Fibroblast of the conjunctiva (primary cell): ENCODE measurements around the gene CST5.
"Not testable (repeated sequence)": the region's sequence is repeated elsewhere in the genome, so short reads cannot be mapped to it uniquely, and the experiment has no call there.

Experiments used
- DNase-seq: peaks from one replicate; pipeline ENCODE4 v3.0.0-alpha.2; 2010; ENCODE audit warnings: low read depth

The CST5 gene

DNA sequence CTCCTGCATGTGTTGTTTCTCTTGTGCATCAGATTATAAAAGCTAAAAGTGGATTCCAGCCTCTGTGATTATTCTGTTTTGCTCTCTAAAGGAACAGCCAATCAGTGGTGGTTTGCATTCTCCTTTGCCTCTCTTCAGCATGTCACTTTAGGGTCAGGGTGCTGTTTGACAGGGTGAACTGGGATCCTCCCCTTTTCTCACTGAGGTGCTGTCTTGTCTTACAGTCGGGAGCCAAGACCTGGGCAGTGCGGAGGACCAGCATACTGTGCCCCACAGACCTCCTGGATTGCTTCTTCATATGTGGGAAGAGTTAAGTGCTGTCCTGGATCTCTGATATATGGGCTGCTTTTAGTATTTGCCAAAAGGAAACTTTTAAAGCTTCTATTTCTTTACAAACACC lies 37.9 kb downstream of the CST5 start:
- no peak for DNase-seq

DNA sequence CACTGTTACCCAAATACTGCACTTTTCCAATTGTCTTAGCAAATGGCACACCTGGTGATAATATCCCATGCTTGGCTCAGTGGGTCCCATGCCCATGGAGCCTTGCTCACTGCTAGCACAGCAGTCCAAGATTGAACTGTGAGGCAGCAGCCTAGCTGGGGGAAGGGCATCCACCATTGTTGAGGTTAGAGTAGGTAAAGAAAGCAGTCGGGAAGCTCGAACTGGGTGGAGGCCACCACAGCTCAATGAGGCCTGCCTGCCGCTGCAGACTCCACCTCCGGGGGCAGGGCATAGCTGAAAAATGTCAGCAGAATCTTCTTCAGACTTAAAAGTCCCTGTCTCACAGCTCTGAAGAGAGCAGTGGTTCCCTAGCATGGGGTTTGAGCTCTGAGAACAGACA lies 43.8 kb downstream of the CST5 start:
- DNase-seq, result no peak

DNA sequence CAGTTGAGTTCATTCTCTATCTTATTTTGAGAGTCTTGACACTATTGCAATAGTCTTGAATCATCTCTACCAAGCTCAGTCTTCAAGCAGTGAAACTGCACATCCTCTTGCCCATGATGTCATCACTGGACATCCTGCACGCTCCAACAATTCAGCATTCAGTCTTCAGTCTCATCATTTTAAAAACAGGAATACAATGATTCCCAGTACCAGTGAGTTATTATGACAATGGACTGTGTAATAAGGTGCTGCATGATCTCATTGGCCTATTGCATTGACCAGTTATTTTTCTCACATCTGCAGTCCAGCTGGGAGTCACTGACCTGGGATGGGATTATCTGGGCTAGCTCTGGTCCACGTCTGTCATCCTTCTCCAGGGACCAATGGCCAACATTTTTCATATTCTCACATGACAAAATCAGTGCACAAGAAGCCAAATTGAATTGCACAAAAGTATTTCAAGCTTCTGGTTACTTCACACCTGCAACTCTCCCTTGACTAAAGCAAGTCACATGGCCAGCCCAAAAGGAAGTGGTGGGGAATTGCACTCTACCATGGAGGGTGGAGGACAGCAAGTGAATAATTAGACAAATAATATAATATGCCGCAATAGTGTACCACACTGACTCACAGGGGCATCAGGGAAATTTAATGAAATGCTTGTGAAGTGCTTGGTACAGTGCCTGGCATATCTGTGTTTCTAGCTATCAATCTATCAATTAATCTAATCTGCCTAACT lies 46.6 kb downstream of the CST5 start:
- no peak for DNase-seq

DNA sequence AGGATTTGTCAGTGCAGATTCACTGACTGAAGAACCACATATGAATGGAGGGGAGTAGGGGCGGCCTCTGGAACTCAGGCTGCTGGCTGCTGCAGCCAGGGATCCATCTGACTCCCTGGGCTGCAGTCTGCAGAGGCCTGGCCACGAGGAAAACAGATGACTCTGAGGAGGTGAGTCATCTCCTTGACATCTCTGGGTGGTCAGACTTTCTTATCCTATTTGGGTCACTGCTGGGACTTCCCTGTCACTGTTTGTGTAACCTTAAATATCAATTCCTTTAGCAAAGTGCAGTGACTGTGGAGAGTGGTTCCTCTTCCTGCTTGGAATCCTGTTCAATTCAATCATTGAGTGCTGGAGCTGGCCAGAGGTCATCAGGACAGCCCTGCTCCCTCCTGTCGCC lies 47.6 kb downstream of the CST5 start:
- DNase-seq, result not testable (repeated sequence)

DNA sequence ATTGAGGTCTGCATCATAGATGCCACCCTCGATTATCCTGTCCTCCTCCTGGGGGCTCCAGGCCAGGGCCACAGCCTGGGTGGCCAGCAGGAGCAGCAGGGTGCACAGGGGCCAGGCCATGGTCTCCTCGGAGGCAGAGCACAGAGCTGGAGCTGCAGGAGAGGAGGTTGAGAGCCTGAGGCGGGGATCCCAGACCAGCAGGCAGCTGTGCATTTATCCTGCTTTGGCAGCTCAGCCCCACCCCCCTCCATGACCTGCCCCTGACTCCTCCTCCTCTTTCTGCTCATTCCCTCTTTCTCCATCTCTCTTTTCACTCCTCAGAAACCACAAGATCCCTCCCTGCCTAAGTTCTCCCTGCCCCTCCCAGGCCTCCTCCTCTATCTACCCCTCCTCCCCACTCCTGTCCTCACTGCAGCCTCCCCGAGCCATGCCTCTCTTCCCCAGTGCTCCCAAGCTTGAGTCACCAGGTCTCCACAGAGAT lies 53.0 kb downstream of the CST5 start, which contains the start of gene CST2:
CST2 (minus strand) TSS at position 189 of the 481 bp plus-strand sequence; CDS start at position 120, 69 bp downstream.
- no peak for DNase-seq
